Astrocyte (in vitro differentiated cells and primary cell): ENCODE measurements around the gene DZIP3.

Experiments
- CTCF ChIP-seq: IDR thresholded peaks from 2 replicates; pipeline ENCODE4 v1.5.1; 2011; ENCODE audit warnings: low read depth, mild to moderate bottlenecking, inconsistent platforms, low read length, moderate library complexity; ENCODE audit not compliant: insufficient read depth
- EZH2 ChIP-seq: IDR thresholded peaks from 2 replicates; pipeline ENCODE4 v1.6.1; 2012; ENCODE audit warnings: mild to moderate bottlenecking, low read length, inconsistent platforms; ENCODE audit not compliant: insufficient read depth

- TF ChIP-seq CTCF = no peak
- TF ChIP-seq EZH2 = no peak
Observed at GRCh38 chr3:108705045-108705444, 115.5 kb downstream of the DZIP3 start.
